Left colon (tissue), 2 donors: ENCODE data around the gene FGFRL1. TPM values are rescaled to one million over a fixed set of nuclear protein-coding genes. Genes with fewer than 3 reads are reported as not detected.
"Not testable (repeated sequence)": the region's sequence is repeated elsewhere in the genome, so short reads cannot be mapped to it uniquely, and the experiment has no call there.

Source experiments
- ATAC-seq: fragments of 200-7000 bp; cut with Tn5 transposase; one replicate; pipeline ENCODE4 v1.9.1; 2020; ENCODE audit warnings: mild to moderate bottlenecking, moderate library complexity
- DNase-seq, 2 donors: peaks; one replicate each; pipeline ENCODE4 v3.0.0-alpha.2; 2020
- intact Hi-C, 2 donors: fragments of 100-400 bp; cut with DNase I in 1 of 2; cut with micrococcal nuclease in 1 of 2; formaldehyde crosslinking; loops; one replicate each; pipeline versions ENCODE4 v1.11.2 to v1.14.0; 2022; cut with DNase I, micrococcal nuclease
- total RNA-seq, 2 donors: library from RNA; stranded (reverse); fragmentation: NEBNext Ultra II Directional; extraction: Animal tissue kit (Norgen Biotek cat#: 25700); gene quantifications; one replicate each; pipeline ENCODE4 v1.2.1, GENCODE V29; 2021
- donor health status: DM: no; HTN: no; CAD: no.
- donor health status: DM: yes; HTN: yes; CAD: no.

The FGFRL1 gene
- total RNA-seq, 2 donors from 2014 or later: 17.0 to 17.2 TPM

GRCh38 chr4:1044469-1045192, 33.2 kb downstream of the FGFRL1 start:
- intact Hi-C loops: no loop called here
- no peak for ATAC-seq
- peak; percentile 3 to 23 for DNase-seq

GRCh38 chr4:1045193-1045594, 33.8 kb downstream of the FGFRL1 start:
- intact Hi-C loops: no loop called here
- DNase-seq: peak; percentile 26 to 32
- peak; percentile 38 for ATAC-seq

GRCh38 chr4:1045595-1046201, 34.3 kb downstream of the FGFRL1 start:
- DNase-seq (peak; percentile 8 to 25), ATAC-seq (no peak)

GRCh38 chr4:1046581-1047011, 35.2 kb downstream of the FGFRL1 start:
- DNase-seq: peak; percentile 64 to 81
- peak; percentile 66 for ATAC-seq
- intact Hi-C loops: not testable (repeated sequence)

More at GRCh38 chr4:1045595-1046201, 34.3 kb downstream of the FGFRL1 start:
- intact Hi-C loops: no loop called here

GRCh38 chr4:1047106-1047975, 35.9 kb downstream of the FGFRL1 start:
- DNase-seq (peak; percentile 44 to 53), ATAC-seq (peak; percentile 60)
- intact Hi-C loops: no loop called here

GRCh38 chr4:1047976-1048772, 36.7 kb downstream of the FGFRL1 start:
- no peak for ATAC-seq
- DNase-seq: peak; percentile 22 to 24
- intact Hi-C loops: no loop called here

- DNase-seq: peak; percentile 4 to 15
- ATAC-seq: no peak
- intact Hi-C loops: no loop called here
Measured at GRCh38 chr4:1048773-1049590, 37.6 kb downstream of the FGFRL1 start.

GRCh38 chr4:1049591-1049905, 38.1 kb downstream of the FGFRL1 start:
- peak; percentile 6 to 24 for DNase-seq
- intact Hi-C loops: no loop called here
- ATAC-seq: no peak

- intact Hi-C loops: no loop called here
- ATAC-seq: no peak
- DNase-seq: peak; percentile 11 to 22
Measured at GRCh38 chr4:1050486-1051213, 39.2 kb downstream of the FGFRL1 start.

- DNase-seq: peak in 1 of 2 donors; percentile 21
- intact Hi-C loops: no loop called here
- ATAC-seq: no peak
Measured at GRCh38 chr4:1051472-1051871, 40.0 kb downstream of the FGFRL1 start.

GRCh38 chr4:1052231-1052671, 40.8 kb downstream of the FGFRL1 start:
- intact Hi-C loops: no loop called here
- ATAC-seq: no peak
- peak in 1 of 2 donors; percentile 12 for DNase-seq

GRCh38 chr4:1053080-1053661, 41.7 kb downstream of the FGFRL1 start:
- intact Hi-C loops: no loop called here
- DNase-seq (peak in 1 of 2 donors; percentile 21), ATAC-seq (no peak)

- intact Hi-C loops, ATAC-seq: not testable (repeated sequence)
- DNase-seq: peak in 1 of 2 donors; percentile 4
Measured at GRCh38 chr4:1053891-1054290, 42.5 kb downstream of the FGFRL1 start.

GRCh38 chr4:1054696-1055242, 43.3 kb downstream of the FGFRL1 start:
- DNase-seq: peak in 1 of 2 donors; percentile 20
- intact Hi-C loops, ATAC-seq: not testable (repeated sequence)

GRCh38 chr4:1055243-1055701, 43.8 kb downstream of the FGFRL1 start:
- intact Hi-C loops, ATAC-seq, DNase-seq: not testable (repeated sequence)
